HG02852 (cell line): Measurements from ENCODE around the gene OTOS.
A peak's percentile ranks its signal among the peaks of the same experiment; 100 is the strongest.

Experiments used
- ATAC-seq: cut with Tn5 transposase; IDR thresholded peaks from one replicate; pipeline ENCODE4 v1.9.1; 2021; ENCODE audit warnings: mild to moderate bottlenecking, moderate library complexity; ENCODE audit not compliant: unreplicated experiment

Gene OTOS

GRCh38 chr2:240123821-240124650 is 16.4 kb downstream of the OTOS start:
- ATAC-seq, result no peak

GRCh38 chr2:240121675-240122074 is 18.8 kb downstream of the OTOS start:
- ATAC-seq, result no peak

- peak; percentile 51 for ATAC-seq
Measured at GRCh38 chr2:240121190-240121589, 19.3 kb downstream of the OTOS start.

GRCh38 chr2:240114233-240114632 is 26.2 kb downstream of the OTOS start:
- ATAC-seq, result no peak

- no peak for ATAC-seq
Measured at GRCh38 chr2:240112914-240113690, 27.4 kb downstream of the OTOS start.

DNA sequence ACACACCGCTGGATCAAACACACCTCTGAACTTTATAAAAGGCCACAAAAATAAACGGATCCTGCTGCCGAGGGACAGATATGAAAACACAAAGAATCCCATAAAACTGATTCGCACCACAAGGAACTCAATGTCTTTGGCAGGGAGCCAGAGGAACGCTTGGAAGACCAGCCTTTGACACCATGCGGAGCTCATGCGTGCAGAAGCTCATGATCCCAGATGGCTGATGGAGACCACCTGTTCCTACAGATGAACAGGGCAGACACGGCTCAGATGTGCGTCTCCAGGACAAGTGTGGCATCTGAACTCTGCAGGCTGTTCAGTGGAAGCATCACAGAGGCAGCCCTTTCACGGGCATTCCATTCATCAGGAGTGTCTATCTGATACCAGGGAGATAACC is 29.2 kb downstream of the OTOS start:
- ATAC-seq, result no peak

GRCh38 chr2:240109386-240109785 is 31.1 kb downstream of the OTOS start:
- no peak for ATAC-seq

DNA sequence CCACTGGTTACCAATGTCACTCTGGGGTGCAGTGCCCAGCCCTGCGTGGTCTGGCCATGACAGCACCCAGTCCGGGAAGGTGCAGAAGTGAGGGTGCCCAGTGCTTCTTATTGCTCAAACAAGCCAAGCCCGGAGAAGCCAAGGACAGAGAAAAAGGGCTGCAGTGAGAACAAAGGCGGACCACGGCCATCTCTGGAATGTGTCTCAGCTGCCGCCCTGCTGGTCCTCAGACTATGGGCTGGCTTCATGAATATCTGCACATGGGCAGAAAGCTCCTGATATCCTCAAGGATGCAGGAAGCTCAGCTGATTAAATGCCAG is 33.0 kb downstream of the OTOS start:
- no peak for ATAC-seq

DNA sequence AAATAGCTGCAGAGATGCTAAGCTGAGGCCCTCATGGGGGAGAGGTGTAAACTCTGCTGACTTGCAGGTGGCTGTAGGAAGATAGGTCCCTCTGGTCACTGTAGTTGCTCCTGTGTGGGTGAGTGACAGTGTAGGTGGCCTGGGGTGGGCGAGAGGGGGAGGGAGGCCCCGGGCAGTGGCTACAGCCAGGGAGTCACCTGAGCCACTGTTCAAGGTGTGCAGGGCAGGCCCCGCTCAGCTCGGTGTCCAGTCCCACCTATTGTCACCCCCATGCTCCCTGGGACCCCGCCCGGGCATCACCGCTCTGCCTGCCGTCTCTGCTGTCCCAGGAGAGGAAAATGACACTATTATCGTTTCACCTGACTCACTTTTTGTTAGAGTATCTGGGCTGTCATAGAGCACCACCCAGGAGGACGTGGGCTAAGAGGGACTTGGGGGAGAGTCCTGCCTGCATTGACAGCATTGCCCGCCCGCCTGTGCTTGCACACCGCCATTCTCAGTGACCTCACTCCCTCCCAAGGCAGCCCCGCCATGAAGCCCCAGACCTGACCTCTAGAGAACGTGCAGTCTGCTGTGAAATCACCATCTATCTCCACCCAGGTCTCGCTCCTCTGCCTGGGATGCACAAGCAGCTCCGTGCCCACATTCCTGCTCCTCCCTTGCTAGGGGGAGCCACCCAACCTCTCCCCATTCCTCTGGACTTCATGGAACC is 33.5 kb downstream of the OTOS start:
- no peak for ATAC-seq

DNA sequence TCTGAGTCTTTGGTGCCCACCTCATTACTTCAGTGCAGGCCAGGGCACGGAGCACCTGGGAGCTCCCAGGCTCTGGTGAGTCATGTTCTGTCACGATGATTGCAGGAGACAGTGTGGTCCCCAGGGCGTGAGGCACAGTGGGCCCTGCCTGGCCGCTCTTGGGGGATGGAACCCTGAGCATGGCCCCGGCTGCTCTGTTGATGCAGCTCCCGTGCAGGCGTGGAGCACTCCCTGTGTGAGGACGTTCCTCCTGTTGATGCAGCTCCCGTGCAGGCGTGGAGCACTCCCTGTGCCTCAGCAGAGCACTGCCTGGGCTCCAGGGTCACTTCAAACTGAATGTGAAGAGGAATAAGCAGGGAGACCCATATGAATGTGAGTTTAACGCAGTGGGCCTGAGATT is 34.5 kb downstream of the OTOS start:
- no peak for ATAC-seq

GRCh38 chr2:240103136-240103535 is 37.3 kb downstream of the OTOS start:
- no peak for ATAC-seq

DNA sequence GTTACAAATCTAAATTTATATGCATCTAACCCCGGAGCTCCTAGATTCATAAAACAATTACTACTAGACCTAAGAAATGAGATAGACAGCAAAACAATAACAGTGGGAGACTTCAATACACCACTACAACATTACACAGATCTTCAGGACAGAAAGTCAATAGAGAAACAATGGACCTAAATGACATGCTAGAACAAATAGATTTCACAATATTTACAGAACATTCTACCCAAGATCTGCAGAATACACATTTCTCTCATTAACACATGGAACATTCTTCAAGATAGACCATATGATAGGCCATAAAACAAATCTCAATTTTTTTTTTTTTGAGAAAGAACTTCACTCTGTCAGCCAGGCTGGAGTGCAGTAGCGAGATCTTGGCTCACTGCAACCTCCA is 42.1 kb downstream of the OTOS start:
- ATAC-seq, result no peak

- no peak for ATAC-seq
Measured at GRCh38 chr2:240095556-240096523, 44.6 kb downstream of the OTOS start.

- ATAC-seq, result no peak
Measured at GRCh38 chr2:240089306-240089705, 51.2 kb downstream of the OTOS start.
